GM08714 (cell line): ENCODE data around the gene BCL6B.

Source experiments
- H3K4me3 ChIP-seq: fragments of 200-500 bp; sonication (Bioruptor generic); 2 replicates; pipeline ENCODE4 v1.5.1; 2014; ENCODE audit warnings: mild to moderate bottlenecking, low read length, inconsistent platforms
- ZNF274 ChIP-seq: IDR thresholded peaks from 2 replicates; pipeline ENCODE4 v1.6.1; 2012; ENCODE audit warnings: mild to moderate bottlenecking, low read depth, low read length

BCL6B gene

GRCh38 chr17:7016886-7017826, 5.7 kb upstream of the BCL6B start:
- no peak overlapping the region for H3K4me3 ChIP-seq
- no peak for TF ChIP-seq ZNF274

GRCh38 chr17:7017827-7018200, 5.0 kb upstream of the BCL6B start:
- TF ChIP-seq ZNF274, result no peak
- no peak overlapping the region for H3K4me3 ChIP-seq

- TF ChIP-seq ZNF274, result no peak
- H3K4me3 ChIP-seq, result no peak overlapping the region
These were observed 4.4 kb upstream of the BCL6B start for GRCh38 chr17:7018331-7018964.

GRCh38 chr17:7019367-7019766, 3.5 kb upstream of the BCL6B start:
- no peak for TF ChIP-seq ZNF274
- no peak overlapping the region for H3K4me3 ChIP-seq

- no peak for TF ChIP-seq ZNF274
- H3K4me3 ChIP-seq, result no peak overlapping the region
These were observed 2.9 kb upstream of the BCL6B start for GRCh38 chr17:7019839-7020519.

- H3K4me3 ChIP-seq, result no peak overlapping the region
- no peak for TF ChIP-seq ZNF274
These were observed 1.8 kb upstream of the BCL6B start for GRCh38 chr17:7020894-7021664.

- no peak for TF ChIP-seq ZNF274
- peak overlapping the region; percentile 11; the same call in 1 of the 2 replicates for H3K4me3 ChIP-seq
These were observed 664 bp upstream of the BCL6B start for GRCh38 chr17:7021993-7022778.

- H3K4me3 ChIP-seq, result no peak overlapping the region; the same call in 1 of the 2 replicates
- no peak for TF ChIP-seq ZNF274
These were observed 939 bp downstream of the BCL6B start for GRCh38 chr17:7023576-7024401.

- no peak overlapping the region for H3K4me3 ChIP-seq
- no peak for TF ChIP-seq ZNF274
These were observed 1.5 kb downstream of the BCL6B start for GRCh38 chr17:7024402-7024785.

GRCh38 chr17:7025245-7025644, 2.4 kb downstream of the BCL6B start:
- H3K4me3 ChIP-seq, result no peak overlapping the region
- no peak for TF ChIP-seq ZNF274

- H3K4me3 ChIP-seq, result no peak overlapping the region
- TF ChIP-seq ZNF274, result no peak
These were observed 3.7 kb downstream of the BCL6B start for GRCh38 chr17:7026471-7027115.

- no peak for TF ChIP-seq ZNF274
- H3K4me3 ChIP-seq, result no peak overlapping the region
These were observed 4.5 kb downstream of the BCL6B start for GRCh38 chr17:7027335-7027734.
